K562 (cell line): Measurements from ENCODE around the gene CSNK1D. TPM values are rescaled to one million over a fixed set of nuclear protein-coding genes. Genes with fewer than 3 reads are reported as not detected.

Experiments used
- EWSR1 ChIP-seq: fragments of 450-650 bp; IDR thresholded peaks from 2 replicates; pipeline ENCODE4 v1.6.1; 2018; ENCODE audit warnings: borderline replicate concordance, mild to moderate bottlenecking, low read depth, moderate library complexity; ENCODE audit not compliant: partially characterized antibody
- GATAD2A ChIP-seq: fragments of 450-650 bp; IDR thresholded peaks from 2 replicates; pipeline ENCODE4 v1.6.1; 2017
- MTA1 ChIP-seq: fragments of 450-650 bp; IDR thresholded peaks from 2 replicates; pipeline ENCODE4 v1.6.1; 2017; ENCODE audit warnings: borderline replicate concordance
- RUNX1 ChIP-seq: sonication (generic); IDR thresholded peaks from 2 replicates; pipeline ENCODE4 v1.6.1; 2016; ENCODE audit warnings: antibody characterized with exemption, low read depth
- SFPQ ChIP-seq: fragments of 200-400 bp; formaldehyde crosslinking; IDR thresholded peaks from 2 replicates; pipeline ENCODE4 v1.6.1; 2017; ENCODE audit warnings: mild to moderate bottlenecking, low read depth, low read length, moderate library complexity
- ZNF280A ChIP-seq: fragments of 450-650 bp; IDR thresholded peaks from 2 replicates; pipeline ENCODE4 v1.6.1; 2018; ENCODE audit warnings: mild to moderate bottlenecking, low read depth; ENCODE audit not compliant: partially characterized antibody
- ZNF589 ChIP-seq: fragments of 200-800 bp; sonication (Bioruptor generic); IDR thresholded peaks from 2 replicates; pipeline ENCODE4 v1.6.1; 2016; ENCODE audit warnings: low read depth, missing genetic modification characterization, missing compliant biosample characterization
- polyA plus RNA-seq, 8 experiments: library from polyadenylated mRNA; depleted of rRNA in 4 of 8; stranded (reverse) in 5 of 8; unstranded in 3 of 8; fragments of >200 nt; fragmentation: Nextera tagmentation in 2 of 8; fragmentation: Illumina TruSeq in 1 of 8; extraction: Ambion mirVana in 2 of 8; extraction: Trizol in 1 of 8; gene quantifications; 2 replicates each; pipeline versions ENCODE4 v1.2.1 to v1.2.3, GENCODE V29; 2011 to 2014; ENCODE audit warnings: inconsistent platforms in 1 of 8, missing spikeins in 1 of 8
- total RNA-seq, 7 experiments: library from RNA; depleted of rRNA in 6 of 7; stranded (reverse); fragments of >200 nt in 6 of 7; fragmentation: Illumina TruSeq in 2 of 7; extraction: Trizol in 2 of 7; gene quantifications; 2 replicates each; pipeline versions ENCODE4 v1.2.1 to v1.2.3, GENCODE V29; 2011 to 2021; ENCODE audit warnings: low replicate concordance in 1 of 7
- TF ChIP-seq, protein P1 (sequence below), 3 experiments: fragments of 200-800 bp in 1 of 3; sonication (Bioruptor generic) in 1 of 3; sonication (generic) in 1 of 3; formaldehyde crosslinking in 1 of 3; IDR thresholded peaks; 2 replicates each; pipeline versions ENCODE4 v1.6.1 to v1.8.0; 2016 to 2022; ENCODE audit warnings: mild to moderate bottlenecking in 2 of 3, missing compliant biosample characterization in 2 of 3, missing genetic modification characterization in 2 of 3, missing genetic modification reagents in 1 of 3
- TF ChIP-seq, protein P2 (sequence below): fragments of 250-450 bp; sonication (Bioruptor Pico); IDR thresholded peaks from 2 replicates; pipeline ENCODE4 v1.4.0; 2020; ENCODE audit warnings: mild to moderate bottlenecking, moderate library complexity
- TF ChIP-seq, protein P3 (sequence below), 3 experiments: fragments of 200-800 bp in 1 of 3; fragments of 250-450 bp in 1 of 3; fragments of 450-650 bp in 1 of 3; sonication (Bioruptor Pico) in 1 of 3; sonication (Bioruptor generic) in 1 of 3; formaldehyde crosslinking in 1 of 3; IDR thresholded peaks; 2 replicates each; pipeline versions ENCODE4 v1.6.1 to v1.8.0; 2016 to 2022; ENCODE audit warnings: mild to moderate bottlenecking in 2 of 3, missing genetic modification characterization in 2 of 3, missing compliant biosample characterization in 1 of 3, moderate library complexity in 1 of 3
- TF ChIP-seq, protein P4 (sequence below): fragments of 150-350 bp; IDR thresholded peaks from 2 replicates; pipeline ENCODE4 v1.6.1; 2014; ENCODE audit warnings: low read depth, mild to moderate bottlenecking, low read length, borderline replicate concordance

The CSNK1D gene
- total and polyA plus RNA-seq, 9 of the 15 experiments (the other 6 are each of a cell fraction or from before 2014, with no cell fraction given), result 6.5 to 133 (median 41.3) TPM

DNA sequence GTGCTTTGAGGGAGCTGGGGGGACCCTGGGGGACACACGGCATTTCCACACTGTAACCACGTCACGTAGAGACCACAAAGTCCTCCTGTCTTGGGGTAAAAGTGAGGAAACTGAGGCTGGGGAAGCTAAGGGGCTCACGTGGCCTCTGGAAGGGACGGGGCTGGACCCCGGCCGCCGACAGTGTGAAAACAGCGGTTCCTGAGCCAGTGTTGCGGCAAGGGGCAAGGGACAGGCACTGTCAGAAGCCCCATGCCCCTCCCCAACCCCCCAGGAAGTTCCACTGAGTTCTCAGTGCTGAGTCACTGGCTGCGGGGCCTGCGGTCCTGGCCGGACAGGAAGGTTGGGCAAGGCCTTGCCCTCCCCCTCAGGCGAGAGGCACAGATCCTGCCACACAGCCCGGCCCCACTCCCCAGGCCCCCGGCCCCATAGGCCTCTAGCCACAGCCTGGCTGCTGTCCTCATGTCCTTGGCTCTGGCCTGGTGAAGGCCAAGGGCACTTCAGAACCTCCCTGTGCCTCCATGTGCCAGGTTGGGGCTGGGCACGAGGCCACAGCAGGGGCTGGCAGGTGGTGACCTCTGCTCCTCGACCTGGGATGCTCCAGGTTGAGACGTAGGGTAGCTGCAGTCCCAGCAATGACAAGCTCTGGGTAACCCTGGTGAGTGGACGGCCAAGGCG lies 55.8 kb downstream of the CSNK1D start (continued):
- TF ChIP-seq, protein P1, sequence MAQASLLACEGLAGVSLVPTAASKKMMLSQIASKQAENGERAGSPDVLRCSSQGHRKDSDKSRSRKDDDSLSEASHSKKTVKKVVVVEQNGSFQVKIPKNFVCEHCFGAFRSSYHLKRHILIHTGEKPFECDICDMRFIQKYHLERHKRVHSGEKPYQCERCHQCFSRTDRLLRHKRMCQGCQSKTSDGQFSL (CRISPR knock-in tag; IDR thresholded peaks at IDR 0.05), result no peak
- TF ChIP-seq, protein P1 (tag; IDR thresholded peaks at IDR 0.05), result no peak
- TF ChIP-seq GATAD2A, result no peak
- peak; percentile 25; the same call in 1 of the 2 replicates for TF ChIP-seq ZNF589 (CRISPR knock-in tag)
- TF ChIP-seq, protein P2, sequence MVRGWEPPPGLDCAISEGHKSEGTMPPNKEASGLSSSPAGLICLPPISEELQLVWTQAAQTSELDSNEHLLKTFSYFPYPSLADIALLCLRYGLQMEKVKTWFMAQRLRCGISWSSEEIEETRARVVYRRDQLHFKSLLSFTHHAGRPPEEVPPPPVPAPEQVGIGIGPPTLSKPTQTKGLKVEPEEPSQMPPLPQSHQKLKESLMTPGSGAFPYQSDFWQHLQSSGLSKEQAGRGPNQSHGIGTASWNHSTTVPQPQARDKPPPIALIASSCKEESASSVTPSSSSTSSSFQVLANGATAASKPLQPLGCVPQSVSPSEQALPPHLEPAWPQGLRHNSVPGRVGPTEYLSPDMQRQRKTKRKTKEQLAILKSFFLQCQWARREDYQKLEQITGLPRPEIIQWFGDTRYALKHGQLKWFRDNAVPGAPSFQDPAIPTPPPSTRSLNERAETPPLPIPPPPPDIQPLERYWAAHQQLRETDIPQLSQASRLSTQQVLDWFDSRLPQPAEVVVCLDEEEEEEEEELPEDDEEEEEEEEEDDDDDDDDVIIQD (CRISPR knock-in tag), result no peak
- no peak for TF ChIP-seq EWSR1
- no peak for TF ChIP-seq RUNX1
- TF ChIP-seq ZNF280A, result no peak
- no peak for TF ChIP-seq MTA1
- TF ChIP-seq SFPQ, result no peak
- TF ChIP-seq, protein P3, sequence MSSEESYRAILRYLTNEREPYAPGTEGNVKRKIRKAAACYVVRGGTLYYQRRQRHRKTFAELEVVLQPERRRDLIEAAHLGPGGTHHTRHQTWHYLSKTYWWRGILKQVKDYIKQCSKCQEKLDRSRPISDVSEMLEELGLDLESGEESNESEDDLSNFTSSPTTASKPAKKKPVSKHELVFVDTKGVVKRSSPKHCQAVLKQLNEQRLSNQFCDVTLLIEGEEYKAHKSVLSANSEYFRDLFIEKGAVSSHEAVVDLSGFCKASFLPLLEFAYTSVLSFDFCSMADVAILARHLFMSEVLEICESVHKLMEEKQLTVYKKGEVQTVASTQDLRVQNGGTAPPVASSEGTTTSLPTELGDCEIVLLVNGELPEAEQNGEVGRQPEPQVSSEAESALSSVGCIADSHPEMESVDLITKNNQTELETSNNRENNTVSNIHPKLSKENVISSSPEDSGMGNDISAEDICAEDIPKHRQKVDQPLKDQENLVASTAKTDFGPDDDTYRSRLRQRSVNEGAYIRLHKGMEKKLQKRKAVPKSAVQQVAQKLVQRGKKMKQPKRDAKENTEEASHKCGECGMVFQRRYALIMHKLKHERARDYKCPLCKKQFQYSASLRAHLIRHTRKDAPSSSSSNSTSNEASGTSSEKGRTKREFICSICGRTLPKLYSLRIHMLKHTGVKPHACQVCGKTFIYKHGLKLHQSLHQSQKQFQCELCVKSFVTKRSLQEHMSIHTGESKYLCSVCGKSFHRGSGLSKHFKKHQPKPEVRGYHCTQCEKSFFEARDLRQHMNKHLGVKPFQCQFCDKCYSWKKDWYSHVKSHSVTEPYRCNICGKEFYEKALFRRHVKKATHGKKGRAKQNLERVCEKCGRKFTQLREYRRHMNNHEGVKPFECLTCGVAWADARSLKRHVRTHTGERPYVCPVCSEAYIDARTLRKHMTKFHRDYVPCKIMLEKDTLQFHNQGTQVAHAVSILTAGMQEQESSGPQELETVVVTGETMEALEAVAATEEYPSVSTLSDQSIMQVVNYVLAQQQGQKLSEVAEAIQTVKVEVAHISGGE (CRISPR knock-in tag; IDR thresholded peaks at IDR 0.05), result peak in 1 of 3 experiments; percentile 59; a peak in 2 of 6 replicates
- TF ChIP-seq, protein P4, sequence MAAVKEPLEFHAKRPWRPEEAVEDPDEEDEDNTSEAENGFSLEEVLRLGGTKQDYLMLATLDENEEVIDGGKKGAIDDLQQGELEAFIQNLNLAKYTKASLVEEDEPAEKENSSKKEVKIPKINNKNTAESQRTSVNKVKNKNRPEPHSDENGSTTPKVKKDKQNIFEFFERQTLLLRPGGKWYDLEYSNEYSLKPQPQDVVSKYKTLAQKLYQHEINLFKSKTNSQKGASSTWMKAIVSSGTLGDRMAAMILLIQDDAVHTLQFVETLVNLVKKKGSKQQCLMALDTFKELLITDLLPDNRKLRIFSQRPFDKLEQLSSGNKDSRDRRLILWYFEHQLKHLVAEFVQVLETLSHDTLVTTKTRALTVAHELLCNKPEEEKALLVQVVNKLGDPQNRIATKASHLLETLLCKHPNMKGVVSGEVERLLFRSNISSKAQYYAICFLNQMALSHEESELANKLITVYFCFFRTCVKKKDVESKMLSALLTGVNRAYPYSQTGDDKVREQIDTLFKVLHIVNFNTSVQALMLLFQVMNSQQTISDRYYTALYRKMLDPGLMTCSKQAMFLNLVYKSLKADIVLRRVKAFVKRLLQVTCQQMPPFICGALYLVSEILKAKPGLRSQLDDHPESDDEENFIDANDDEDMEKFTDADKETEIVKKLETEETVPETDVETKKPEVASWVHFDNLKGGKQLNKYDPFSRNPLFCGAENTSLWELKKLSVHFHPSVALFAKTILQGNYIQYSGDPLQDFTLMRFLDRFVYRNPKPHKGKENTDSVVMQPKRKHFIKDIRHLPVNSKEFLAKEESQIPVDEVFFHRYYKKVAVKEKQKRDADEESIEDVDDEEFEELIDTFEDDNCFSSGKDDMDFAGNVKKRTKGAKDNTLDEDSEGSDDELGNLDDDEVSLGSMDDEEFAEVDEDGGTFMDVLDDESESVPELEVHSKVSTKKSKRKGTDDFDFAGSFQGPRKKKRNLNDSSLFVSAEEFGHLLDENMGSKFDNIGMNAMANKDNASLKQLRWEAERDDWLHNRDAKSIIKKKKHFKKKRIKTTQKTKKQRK, result no peak
